H1 (cell line): Measurements from ENCODE around the gene ZNF45. TPM values are rescaled to one million over a fixed set of nuclear protein-coding genes. Genes with fewer than 3 reads are reported as not detected.

ENCODE experiments used
- CTCF ChIA-PET: fragments of 300-600 bp; sonication (Branson Sonifier 250); formaldehyde crosslinking; loops from one replicate; lab custom pipeline; 2021; ENCODE audit not compliant: partially characterized antibody; lab: Charles Lee
- POLR2A ChIA-PET: fragments of 300-600 bp; sonication (Branson Sonifier 250); formaldehyde crosslinking; loops from one replicate; lab custom pipeline; 2021; ENCODE audit warnings: inconsistent platforms; ENCODE audit not compliant: partially characterized antibody; lab: Charles Lee
- DNase-seq, 2 experiments: peaks; one replicate each; pipeline versions ENCODE4 v3.0.0 to v3.0.0-alpha.2; 2010 to 2022; ENCODE audit warnings: low spot score in 2 of 2, low read depth in 1 of 2, mixed read lengths in 1 of 2
- FAIRE-seq: peaks from 2 replicates; lab custom pipeline; 2011; peaks lifted over from hg19 to GRCh38; lab: Jason Lieb, UNC
- H2AFZ ChIP-seq: 2 replicates; pipeline ENCODE4 v1.8.1; 2012; ENCODE audit warnings: low read length, inconsistent platforms
- H2AK5ac ChIP-seq: 2 replicates; pipeline ENCODE4 v1.6.1; 2013; ENCODE audit warnings: low read depth, low read length
- H2BK120ac ChIP-seq: replicated peaks from 2 replicates; pipeline ENCODE3; 2013; ENCODE audit warnings: low read depth, low read length, inconsistent platforms
- H2BK12ac ChIP-seq: 2 replicates; pipeline ENCODE4 v1.6.1; 2013; ENCODE audit warnings: low read depth, low read length
- H2BK15ac ChIP-seq: 2 replicates; pipeline ENCODE4 v1.6.1; 2013; ENCODE audit warnings: low read length
- H2BK20ac ChIP-seq: 2 replicates; pipeline ENCODE4 v1.6.1; 2013; ENCODE audit warnings: low read length
- H2BK5ac ChIP-seq: 2 replicates; pipeline ENCODE4 v1.6.1; 2013; ENCODE audit warnings: low read depth, low read length
- H3K14ac ChIP-seq: 2 replicates; pipeline ENCODE4 v1.6.1; 2013; ENCODE audit warnings: inconsistent platforms; ENCODE audit not compliant: insufficient read length
- H3K18ac ChIP-seq: 2 replicates; pipeline ENCODE4 v1.6.1; 2013; ENCODE audit warnings: low read length; ENCODE audit errors: extremely low read depth
- H3K23ac ChIP-seq: 2 replicates; pipeline ENCODE4 v1.6.1; 2013; ENCODE audit warnings: inconsistent platforms; ENCODE audit not compliant: insufficient read length
- H3K23me2 ChIP-seq: 2 replicates; pipeline ENCODE4 v1.6.1; 2013; ENCODE audit warnings: low read depth, low read length
- H3K27ac ChIP-seq: 2 replicates; pipeline ENCODE4 v1.6.1; 2011; ENCODE audit warnings: low read depth, low read length, inconsistent platforms
- H3K27me3 ChIP-seq, 4 experiments: replicated peaks in 1 of 4; 1 replicate in 1 of 4; 2 replicates in 3 of 4; pipeline versions ENCODE4 v1.6.1 to v1.8.1; 2011 to 2013; ENCODE audit warnings: low read length in 3 of 4, mild to moderate bottlenecking in 3 of 4, inconsistent platforms in 2 of 4, mixed read lengths in 2 of 4, moderate library complexity in 1 of 4; ENCODE audit not compliant: control insufficient read depth in 3 of 4, insufficient read depth in 3 of 4; ENCODE audit errors: extremely low read depth in 1 of 4
- H3K36me3 ChIP-seq, 4 experiments: 2 replicates each; pipeline versions ENCODE4 v1.6.1 to v1.8.1; 2011 to 2013; ENCODE audit warnings: mild to moderate bottlenecking in 4 of 4, low read length in 3 of 4, moderate library complexity in 2 of 4, control low read depth in 1 of 4, inconsistent platforms in 1 of 4; ENCODE audit not compliant: insufficient read depth in 4 of 4, control insufficient read depth in 2 of 4
- H3K4ac ChIP-seq: replicated peaks from 2 replicates; pipeline ENCODE3; 2013; ENCODE audit warnings: low read length, low read depth, mixed read lengths, inconsistent platforms; ENCODE audit not compliant: insufficient read length
- H3K4me1 ChIP-seq, 4 experiments: replicated peaks in 1 of 4; 1 replicate in 1 of 4; 2 replicates in 3 of 4; pipeline versions ENCODE4 v1.6.1 to v1.8.1; 2011 to 2013; ENCODE audit warnings: low read length in 3 of 4, inconsistent platforms in 2 of 4, mixed read lengths in 1 of 4; ENCODE audit not compliant: insufficient read depth in 4 of 4, control insufficient read depth in 3 of 4
- H3K4me2 ChIP-seq, 2 experiments: 2 replicates each; pipeline versions ENCODE4 v1.6.1 to v1.8.1; 2011 to 2013; ENCODE audit warnings: low read depth in 2 of 2, low read length in 2 of 2, control low read depth in 1 of 2, inconsistent platforms in 1 of 2, mild to moderate bottlenecking in 1 of 2; ENCODE audit not compliant: insufficient read depth in 1 of 2
- H3K4me3 ChIP-seq, 4 experiments: fragments of 200-600, 300-600 bp in 1 of 4; sonication (generic), shearing (Covaris generic), sonication (Bioruptor Twin) in 1 of 4; 2 replicates each; pipeline versions ENCODE4 v1.5.1 to v1.8.1; 2011 to 2016; ENCODE audit warnings: low read length in 4 of 4, low read depth in 3 of 4, control low read depth in 2 of 4, inconsistent platforms in 2 of 4, mild to moderate bottlenecking in 2 of 4, mixed read lengths in 1 of 4, moderate library complexity in 1 of 4; ENCODE audit not compliant: insufficient read depth in 2 of 4; ENCODE audit errors: extremely low read depth in 1 of 4
- H3K56ac ChIP-seq: replicated peaks from 2 replicates; pipeline ENCODE3; 2013; ENCODE audit warnings: low read depth, mild to moderate bottlenecking, mixed read lengths, low read length, inconsistent platforms; ENCODE audit not compliant: insufficient read length
- H3K79me1 ChIP-seq: 2 replicates; pipeline ENCODE4 v1.6.1; 2013; ENCODE audit warnings: low read depth, low read length, control low read depth
- H3K79me2 ChIP-seq, 2 experiments: 2 replicates each; pipeline versions ENCODE4 v1.6.1 to v1.8.1; 2012 to 2013; ENCODE audit warnings: low read length in 2 of 2, mild to moderate bottlenecking in 2 of 2, inconsistent platforms in 1 of 2; ENCODE audit not compliant: insufficient read depth in 2 of 2, control insufficient read depth in 1 of 2
- H3K9ac ChIP-seq, 4 experiments: replicated peaks in 1 of 4; 1 replicate in 1 of 4; 2 replicates in 3 of 4; pipeline versions ENCODE4 v1.6.1 to v1.8.1; 2011 to 2013; ENCODE audit warnings: low read depth in 3 of 4, low read length in 3 of 4, control low read depth in 2 of 4, mild to moderate bottlenecking in 2 of 4, moderate library complexity in 2 of 4, inconsistent platforms in 1 of 4; ENCODE audit errors: extremely low read depth in 1 of 4
- H3K9me3 ChIP-seq, 2 experiments: 2 replicates each; pipeline versions ENCODE4 v1.6.1 to v1.8.1; 2012 to 2013; ENCODE audit warnings: mild to moderate bottlenecking in 2 of 2, moderate library complexity in 2 of 2, control low read depth in 1 of 2, inconsistent platforms in 1 of 2, low read depth in 1 of 2, low read length in 1 of 2, mixed read lengths in 1 of 2; ENCODE audit not compliant: insufficient read depth in 2 of 2
- H4K20me1 ChIP-seq, 2 experiments: replicated peaks in 1 of 2; 2 replicates each; pipeline versions ENCODE3 to v1.8.1; 2011 to 2013; ENCODE audit warnings: inconsistent platforms in 2 of 2, low read length in 2 of 2, mild to moderate bottlenecking in 1 of 2; ENCODE audit not compliant: insufficient read depth in 2 of 2, control insufficient read depth in 1 of 2
- H4K5ac ChIP-seq: 2 replicates; pipeline ENCODE4 v1.6.1; 2013; ENCODE audit warnings: low read length, low read depth, mixed read lengths, inconsistent platforms; ENCODE audit not compliant: insufficient read length
- H4K8ac ChIP-seq: 2 replicates; pipeline ENCODE4 v1.8.0; 2013; ENCODE audit warnings: mild to moderate bottlenecking, moderate library complexity, low read length, inconsistent platforms; ENCODE audit not compliant: insufficient read depth; ENCODE audit errors: extremely low read depth
- H4K91ac ChIP-seq: replicated peaks from 2 replicates; pipeline ENCODE3; 2013; ENCODE audit warnings: low read length, mixed read lengths, inconsistent platforms; ENCODE audit not compliant: insufficient read length
- ASH2L ChIP-seq: fragments of 200-600, 300-600 bp; sonication (generic); IDR thresholded peaks from one replicate; pipeline ENCODE4 v1.7.1; 2017; ENCODE audit warnings: low read length
- CEBPB ChIP-seq: IDR thresholded peaks from 2 replicates; pipeline ENCODE4 v1.6.1; 2012; ENCODE audit warnings: low read depth, low read length
- CTCF ChIP-seq, 3 experiments: IDR thresholded peaks; 1 replicate in 2 of 3; 2 replicates in 1 of 3; pipeline versions ENCODE4 v1.5.1 to v1.6.1; 2011; ENCODE audit warnings: low read length in 3 of 3, mild to moderate bottlenecking in 3 of 3, inconsistent platforms in 2 of 3, low read depth in 1 of 3, moderate library complexity in 1 of 3; ENCODE audit not compliant: insufficient read depth in 1 of 3; ENCODE audit errors: control extremely low read depth in 1 of 3
- RNF2 ChIP-seq: fragments of 200-900, 300-1000 bp; sonication (generic); IDR thresholded peaks from 2 replicates; pipeline ENCODE4 v1.7.1; 2016; ENCODE audit warnings: borderline replicate concordance, low read depth, mild to moderate bottlenecking, antibody characterized with exemption, low read length; ENCODE audit not compliant: poor library complexity, severe bottlenecking; ENCODE audit errors: missing control alignments
- WGBS, 2 experiments: shearing (Covaris generic) in 1 of 2; methylation state at CpG; one replicate each; pipeline versions ENCODE4 v1.1.6 to v1.1.7; 2013 to 2015; ENCODE audit warnings: low lambda C conversion rate in 2 of 2, mixed read lengths in 2 of 2, inconsistent platforms in 1 of 2, low coverage in 1 of 2, missing lambda C conversion rate in 1 of 2; ENCODE audit not compliant: insufficient replicate concordance in 2 of 2, insufficient coverage in 1 of 2, insufficient read length in 1 of 2; ENCODE audit errors: extremely low coverage in 1 of 2, missing lambda C conversion rate in 1 of 2; 5-methylcytosine and 5-hydroxymethylcytosine counted together
- polyA plus RNA-seq, 7 experiments: library from polyadenylated mRNA; depleted of rRNA in 3 of 7; stranded (reverse) in 5 of 7; unstranded in 2 of 7; fragments of >200 nt in 5 of 7; fragments of 200-250 nt in 2 of 7; gene quantifications; 1 replicate in 5 of 7; 2 replicates in 1 of 7; 4 replicates in 1 of 7; pipeline versions ENCODE4 v1.2.1 to v1.2.3, GENCODE V29; 2011 to 2013; ENCODE audit warnings: missing spikeins in 2 of 7, mixed read lengths in 2 of 7
- total RNA-seq: library from RNA; stranded (reverse); fragmentation: NEBNext Ultra II Directional; extraction: Animal tissue kit (Norgen Biotek cat#: 25700); gene quantifications from 2 replicates; pipeline ENCODE4 v1.2.1, GENCODE V29; 2021

Gene ZNF45
- total and polyA plus RNA-seq, 2 of the 8 experiments (the other 6 are each of a cell fraction or from before 2014, with no cell fraction given) = 4.6 to 16.2 TPM

- Histone ChIP-seq H2AK5ac (no peak overlapping the region), H3K27me3 (no peaks in the 10 kb centered on the region), H3K14ac (no peak overlapping the region), H3K23ac (no peak overlapping the region), H2BK120ac (no peak overlapping the region), H3K56ac (no peak overlapping the region), H3K4me1 (no peaks in the 10 kb centered on the region), H2BK12ac (no peak overlapping the region), H3K9ac (no peak overlapping the region), H3K4me2 (no peak overlapping the region), H3K18ac (no peak overlapping the region), H3K9me3 (peaks cover 44 to 46% of the 10 kb centered on the region in 2 experiments), H4K91ac (no peak overlapping the region), H4K5ac (no peak overlapping the region), H4K20me1 (no peaks in the 10 kb centered on the region), H2BK15ac (no peak overlapping the region), H3K23me2 (no peaks in the 10 kb centered on the region), H4K8ac (no peak overlapping the region), H3K36me3 (0 out of 8 replicates have a peak, but pooled peaks cover 0 to 3% (median 0%) of the 10 kb centered on the region in 4 experiments), H3K4me3 (no peak overlapping the region), H2BK20ac (no peak overlapping the region), H2BK5ac (no peak overlapping the region), H2AFZ (no peak overlapping the region), H3K79me2 (no peaks in the 10 kb centered on the region), H3K79me1 (no peaks in the 10 kb centered on the region), H3K27ac (no peak overlapping the region), H3K4ac (no peak overlapping the region)
- DNase-seq (no peak), FAIRE-seq (no peak)
- TF ChIP-seq ASH2L = no peak
- TF ChIP-seq RNF2 = no peak
- TF ChIP-seq CEBPB = peak; percentile 82; the same call in 1 of the 2 replicates
- no peak for TF ChIP-seq CTCF (IDR thresholded peaks at IDR 0.05; ENCODE audit: control extremely low read depth in 1 of 3, insufficient read depth in 1 of 3, low read depth in 1 of 3, low read length in 3 of 3)
- CTCF ChIA-PET = no interaction called here
- POLR2A ChIA-PET = no interaction called here
- WGBS, 2 experiments = 88% methylated on average over 5 of the region's 5 CpGs; no CpG with 5 or more reads in 1 of the 2 experiments
These were observed 54.6 kb downstream of the ZNF45 start for GRCh38 chr19:43880483-43880882.
